NCI-H1694 (cell line): ENCODE measurements around the gene LCN10.
A peak's percentile ranks its signal among the peaks of the same experiment; 100 is the strongest.

Source experiments
- DNase-seq: peaks from one replicate; lab custom pipeline; 2025; lab: John Stamatoyannopoulos, UW

The LCN10 gene

GRCh38 chr9:136738960-136739359 lies 3.8 kb downstream of the LCN10 start:
- DNase-seq = no peak

GRCh38 chr9:136735812-136736480 lies 6.8 kb downstream of the LCN10 start:
- no peak for DNase-seq

GRCh38 chr9:136734837-136735496 lies 7.8 kb downstream of the LCN10 start:
- DNase-seq = no peak

GRCh38 chr9:136733611-136734010 lies 9.1 kb downstream of the LCN10 start:
- no peak for DNase-seq

DNA sequence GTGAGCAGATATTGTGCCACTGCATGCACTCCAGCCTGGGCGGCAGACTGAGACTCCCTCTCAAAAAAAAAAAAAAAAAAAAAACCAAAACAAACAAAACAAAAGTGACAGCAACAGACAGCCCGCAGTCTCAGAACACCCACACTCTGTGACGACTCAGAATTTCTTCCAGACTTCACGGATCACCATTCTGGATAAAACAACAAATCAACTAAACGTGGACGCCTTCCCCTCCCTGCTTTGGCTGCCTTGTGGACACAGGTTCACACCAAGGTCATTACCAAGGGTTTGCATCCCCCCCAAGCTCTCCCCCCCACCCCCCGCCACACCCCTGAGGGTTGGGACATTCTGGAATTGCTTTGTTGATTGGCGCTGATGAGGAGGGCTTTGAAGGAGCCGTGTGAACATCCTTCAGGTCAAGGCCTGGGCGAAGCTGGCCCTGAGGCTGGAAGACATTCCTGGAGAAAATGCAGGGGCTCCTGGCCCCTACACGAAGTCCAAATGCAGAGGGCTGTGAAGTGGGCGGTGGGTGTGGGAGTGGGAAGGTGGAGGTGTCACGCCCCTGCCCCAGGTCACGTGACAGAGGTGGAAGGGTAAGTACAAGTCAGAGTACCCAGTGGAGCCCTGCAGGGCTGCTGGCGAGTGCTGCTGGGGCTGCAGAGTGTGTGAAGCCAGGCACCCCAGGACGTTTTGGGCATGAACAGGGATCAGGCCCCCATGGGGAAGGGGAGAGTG lies 10.1 kb downstream of the LCN10 start:
- DNase-seq = no peak

DNA sequence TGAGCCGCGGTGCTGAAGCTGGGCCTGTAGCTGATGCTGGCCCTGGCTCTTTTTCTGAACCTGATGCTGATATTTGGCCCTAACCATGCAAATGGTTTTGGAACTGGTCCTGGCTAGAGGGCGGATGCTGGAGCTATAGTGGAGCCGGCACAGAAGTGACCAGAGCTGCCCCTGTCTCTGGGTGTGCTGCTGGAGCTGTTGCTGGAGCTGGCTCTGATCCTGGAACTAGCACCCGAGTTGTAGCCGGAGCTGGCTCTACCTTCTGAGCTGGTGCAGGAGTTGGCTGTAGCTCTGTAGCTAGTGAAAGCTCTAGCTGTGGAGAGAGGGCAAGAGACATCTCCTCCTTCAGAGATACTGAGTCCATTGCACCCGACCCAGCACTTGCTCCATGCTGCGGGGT lies 12.8 kb downstream of the LCN10 start:
- DNase-seq = no peak

DNA sequence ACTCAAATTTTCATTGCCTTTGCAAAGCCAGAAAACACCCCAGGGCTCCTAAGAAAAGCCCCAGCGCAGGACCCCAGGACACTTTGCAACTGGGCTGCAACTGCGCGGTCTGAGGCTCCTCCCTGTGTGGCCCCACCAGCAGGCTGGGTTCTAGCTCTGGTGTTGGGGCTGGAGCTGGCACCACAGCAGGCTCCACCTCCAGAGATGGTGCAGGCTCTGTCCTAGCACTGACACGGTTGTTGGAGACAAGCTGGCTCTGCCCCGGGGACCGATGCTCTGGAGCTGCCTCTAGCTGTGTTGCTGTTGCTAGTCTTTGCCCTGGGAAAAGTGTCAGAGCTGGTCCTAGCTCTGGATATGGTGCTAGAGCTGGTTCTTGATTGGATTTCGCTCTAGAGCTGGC lies 13.6 kb downstream of the LCN10 start:
- DNase-seq = no peak

DNA sequence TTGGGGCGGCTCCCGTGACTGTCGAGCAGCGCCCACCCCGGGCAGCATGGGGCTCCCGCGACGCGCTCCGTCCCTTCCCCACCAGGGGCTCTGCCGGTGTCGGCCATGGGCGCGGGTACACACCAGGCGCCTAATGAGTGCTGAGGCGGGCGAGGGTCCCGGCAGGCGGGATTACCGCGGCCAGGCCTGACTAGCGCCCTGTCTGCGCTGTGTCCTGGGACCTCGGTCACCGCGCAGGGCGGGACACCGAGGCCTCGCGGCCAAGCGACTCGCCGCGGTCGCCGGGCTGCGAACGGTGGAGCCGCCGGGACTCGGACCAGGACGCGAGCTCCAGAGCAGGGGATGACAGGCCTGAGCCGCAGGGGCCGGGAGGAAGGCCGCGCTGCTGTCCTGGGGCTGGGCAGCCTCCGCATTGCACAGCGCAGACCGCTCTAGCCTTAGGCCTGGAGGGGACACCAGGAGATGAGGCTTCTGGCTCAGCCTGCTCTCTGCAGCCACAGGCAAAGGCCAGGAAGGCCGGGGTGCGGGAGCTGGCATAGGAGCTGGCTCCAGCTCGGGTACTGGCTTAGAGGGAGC lies 14.1 kb downstream of the LCN10 start:
- DNase-seq = no peak

DNA sequence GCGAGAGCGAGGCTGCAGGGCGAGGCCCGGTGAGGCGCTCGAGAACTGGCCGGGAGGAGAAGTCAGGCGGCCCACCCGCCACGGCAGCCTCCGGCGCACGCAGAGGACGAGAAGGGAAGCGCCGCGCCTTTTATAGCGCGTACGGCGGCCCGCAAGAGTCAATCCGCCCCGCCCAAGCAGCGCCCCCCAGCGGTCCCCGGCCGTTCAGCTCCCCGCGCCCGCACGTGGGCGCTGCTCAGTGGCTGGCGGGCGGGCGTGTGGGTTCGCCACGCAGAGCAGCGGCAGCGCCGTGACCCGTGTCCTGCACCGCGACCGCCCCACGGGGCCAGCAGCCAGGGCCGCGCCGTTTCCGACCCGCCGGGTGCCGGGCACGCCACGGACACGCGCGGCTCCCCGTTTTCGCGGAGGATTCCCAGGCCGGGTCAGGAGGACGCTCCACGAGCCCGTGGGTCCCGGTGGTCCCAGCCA lies 14.6 kb downstream of the LCN10 start:
- peak; percentile 58 for DNase-seq

DNA sequence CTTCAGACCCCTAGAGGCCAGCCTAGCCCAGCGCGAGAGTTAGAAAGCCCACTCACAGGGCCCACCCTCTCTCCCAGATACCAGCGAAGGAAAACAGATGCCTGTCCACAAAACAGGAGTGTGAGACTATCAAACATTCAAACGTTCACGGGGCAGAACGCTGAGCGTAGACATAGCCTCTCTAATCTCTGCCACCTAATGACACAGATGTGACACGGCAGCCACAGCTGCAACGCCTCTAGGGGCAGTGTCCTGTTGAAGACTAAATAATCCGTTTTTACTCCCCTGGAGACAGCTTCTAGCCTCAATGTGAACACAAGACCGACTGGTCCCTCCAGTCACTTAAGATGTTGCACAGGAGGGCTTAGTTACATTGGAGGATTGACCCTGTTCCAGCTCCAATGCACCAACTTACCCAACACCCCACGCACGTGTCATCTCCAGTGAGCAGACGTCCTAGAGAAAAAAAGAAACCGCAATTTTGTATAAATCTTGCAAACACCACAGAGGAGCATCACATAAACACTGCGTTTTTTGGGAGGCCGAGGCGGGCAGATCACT lies 16.0 kb downstream of the LCN10 start:
- no peak for DNase-seq

DNA sequence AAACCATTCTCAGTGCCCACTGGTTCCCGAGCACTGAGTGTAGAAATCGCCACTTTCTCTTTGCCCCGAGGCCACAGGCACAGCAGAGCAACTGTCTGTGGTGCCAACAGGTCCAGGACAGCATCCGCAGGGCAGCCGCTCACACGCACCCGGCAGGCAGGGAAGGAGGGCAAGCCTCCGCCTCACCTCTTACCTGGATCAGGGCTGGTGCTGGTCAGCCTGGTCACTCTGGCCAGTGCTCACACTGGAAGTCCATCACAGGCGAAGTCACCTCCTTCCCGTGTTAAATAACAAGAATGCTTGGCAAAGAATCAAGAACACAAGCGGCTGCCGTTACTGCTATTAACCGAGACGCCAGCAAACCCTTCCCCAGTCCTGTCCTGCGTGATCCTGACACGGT lies 16.6 kb downstream of the LCN10 start:
- no peak for DNase-seq

DNA sequence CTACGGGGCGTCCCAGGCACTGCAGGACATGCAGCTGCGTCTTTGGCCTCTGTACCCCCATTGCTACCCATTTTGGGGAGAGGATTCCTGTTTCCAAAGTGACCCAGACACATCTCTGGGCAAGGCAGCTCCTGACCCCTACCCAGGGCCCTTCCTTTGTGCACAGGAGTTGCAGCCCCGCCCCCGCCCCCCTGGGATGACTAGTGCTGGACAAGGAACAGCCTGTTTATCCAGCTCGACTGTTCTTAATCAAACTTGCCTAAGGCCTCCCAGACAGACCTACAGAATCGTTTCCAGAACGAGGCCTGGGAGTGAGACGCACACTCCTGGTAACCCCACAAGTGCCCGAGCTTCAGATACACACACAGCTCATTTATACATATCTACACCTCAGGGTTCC lies 17.1 kb downstream of the LCN10 start:
- DNase-seq = no peak

DNA sequence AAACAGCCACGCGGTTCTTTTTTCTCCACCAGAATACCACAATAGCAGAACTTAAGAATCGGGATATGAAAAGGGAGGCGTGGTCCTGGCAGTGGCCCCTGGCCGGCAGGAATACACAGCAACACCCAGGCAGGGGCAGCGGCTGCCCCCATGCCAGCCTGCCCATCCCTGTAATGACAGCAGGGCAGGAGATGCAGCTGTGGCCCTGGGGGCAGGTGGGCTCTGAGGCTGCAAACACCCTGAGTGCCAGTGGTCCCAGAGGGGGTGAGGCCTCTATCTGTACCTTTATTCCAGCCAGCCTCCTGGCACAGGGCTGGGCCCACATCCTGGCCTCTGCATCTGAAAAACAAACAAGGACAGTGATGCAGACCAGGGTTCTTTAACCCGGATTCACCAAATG lies 18.0 kb downstream of the LCN10 start:
- no peak for DNase-seq

- DNase-seq = no peak
Observed at GRCh38 chr9:136723989-136724388, 18.8 kb downstream of the LCN10 start.

GRCh38 chr9:136723362-136723976 lies 19.3 kb downstream of the LCN10 start:
- no peak for DNase-seq

GRCh38 chr9:136722969-136723356 lies 19.8 kb downstream of the LCN10 start:
- DNase-seq = no peak

- no peak for DNase-seq
Observed at GRCh38 chr9:136722093-136722968, 20.4 kb downstream of the LCN10 start.

GRCh38 chr9:136721339-136722092 lies 21.2 kb downstream of the LCN10 start:
- DNase-seq = no peak

DNA sequence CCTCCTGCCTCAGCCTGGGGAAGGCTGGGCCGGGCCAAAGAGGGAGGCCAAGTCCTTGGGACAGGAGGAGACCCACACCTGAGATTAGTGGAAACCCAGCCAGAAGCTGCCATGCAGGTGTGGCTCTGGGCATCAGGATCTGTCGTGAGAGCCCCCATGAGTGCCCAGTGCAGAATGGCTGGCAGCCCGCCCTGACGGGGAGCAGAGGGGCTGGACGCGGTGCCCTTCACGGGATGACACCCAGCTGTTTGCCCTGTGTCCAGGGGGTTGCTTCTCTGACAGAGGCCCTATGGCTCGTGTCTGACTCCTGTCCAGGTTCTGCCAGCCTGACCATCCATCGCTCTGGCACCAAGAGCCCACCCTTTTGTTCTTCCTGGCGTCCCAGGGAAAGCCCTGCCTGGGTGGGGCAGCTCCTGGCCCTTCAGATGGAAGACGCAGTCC lies 21.8 kb downstream of the LCN10 start:
- DNase-seq = no peak

DNA sequence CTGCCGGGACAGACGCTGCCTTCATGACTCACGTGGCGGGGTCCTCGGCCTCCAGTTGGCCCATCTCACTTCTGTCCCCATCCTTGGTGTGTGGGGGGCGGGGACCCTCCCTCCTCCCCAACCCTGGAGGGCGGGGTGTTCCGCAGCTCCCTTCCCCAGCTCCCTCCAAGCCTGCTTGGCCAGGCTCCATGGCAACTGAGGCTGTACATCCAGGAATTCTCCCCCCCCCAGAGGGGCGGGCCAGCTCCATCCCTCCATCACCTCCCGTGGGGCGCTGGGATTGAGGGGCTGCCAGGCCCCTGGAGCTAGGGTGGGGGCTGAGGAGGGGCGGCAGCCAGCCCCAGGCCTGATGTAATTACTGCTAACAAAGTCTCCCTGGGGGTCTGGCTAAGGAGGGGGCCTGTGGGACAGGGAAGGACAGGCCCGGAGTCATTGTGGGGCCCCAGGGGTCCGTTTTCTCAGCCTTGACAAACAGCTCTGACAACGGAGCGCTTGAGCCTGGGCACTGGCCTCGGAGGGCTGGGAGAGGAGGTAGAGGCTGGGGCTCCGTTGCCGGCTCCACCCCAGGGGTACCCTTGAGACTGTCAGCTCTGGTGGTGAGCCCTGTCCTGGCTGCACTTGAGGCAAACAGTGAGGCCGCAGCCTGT lies 22.4 kb downstream of the LCN10 start:
- no peak for DNase-seq
